BLaER1 (cell line): ENCODE data around the gene ZNF789.
"Not testable (repeated sequence)": the region's sequence is repeated elsewhere in the genome, so short reads cannot be mapped to it uniquely, and the experiment has no call there.

Source experiments
- H3K27ac ChIP-seq: shearing (Covaris generic); formaldehyde crosslinking; 2 replicates; pipeline ENCODE4 v1.8.1; 2022
- H3K27me3 ChIP-seq: shearing (Covaris generic); formaldehyde crosslinking; 2 replicates; pipeline ENCODE4 v1.8.1; 2022
- H3K36me3 ChIP-seq: shearing (Covaris generic); formaldehyde crosslinking; 2 replicates; pipeline ENCODE4 v1.8.1; 2022
- H3K4me1 ChIP-seq: shearing (Covaris generic); formaldehyde crosslinking; 2 replicates; pipeline ENCODE4 v1.8.1; 2022
- H3K4me2 ChIP-seq: shearing (Covaris generic); formaldehyde crosslinking; 2 replicates; pipeline ENCODE4 v1.8.1; 2022
- H3K4me3 ChIP-seq: shearing (Covaris generic); formaldehyde crosslinking; 2 replicates; pipeline ENCODE4 v1.8.1; 2022
- H3K9ac ChIP-seq: shearing (Covaris generic); formaldehyde crosslinking; 2 replicates; pipeline ENCODE4 v1.8.1; 2022
- H3K9me3 ChIP-seq: shearing (Covaris generic); formaldehyde crosslinking; 2 replicates; pipeline ENCODE4 v1.8.1; 2022
- H4K20me1 ChIP-seq: shearing (Covaris generic); formaldehyde crosslinking; 2 replicates; pipeline ENCODE4 v1.8.1; 2022
- Cebpa-rat ChIP-seq: shearing (Covaris generic); IDR thresholded peaks from 2 replicates; pipeline ENCODE4 v1.8.1; 2022

Gene ZNF789

DNA sequence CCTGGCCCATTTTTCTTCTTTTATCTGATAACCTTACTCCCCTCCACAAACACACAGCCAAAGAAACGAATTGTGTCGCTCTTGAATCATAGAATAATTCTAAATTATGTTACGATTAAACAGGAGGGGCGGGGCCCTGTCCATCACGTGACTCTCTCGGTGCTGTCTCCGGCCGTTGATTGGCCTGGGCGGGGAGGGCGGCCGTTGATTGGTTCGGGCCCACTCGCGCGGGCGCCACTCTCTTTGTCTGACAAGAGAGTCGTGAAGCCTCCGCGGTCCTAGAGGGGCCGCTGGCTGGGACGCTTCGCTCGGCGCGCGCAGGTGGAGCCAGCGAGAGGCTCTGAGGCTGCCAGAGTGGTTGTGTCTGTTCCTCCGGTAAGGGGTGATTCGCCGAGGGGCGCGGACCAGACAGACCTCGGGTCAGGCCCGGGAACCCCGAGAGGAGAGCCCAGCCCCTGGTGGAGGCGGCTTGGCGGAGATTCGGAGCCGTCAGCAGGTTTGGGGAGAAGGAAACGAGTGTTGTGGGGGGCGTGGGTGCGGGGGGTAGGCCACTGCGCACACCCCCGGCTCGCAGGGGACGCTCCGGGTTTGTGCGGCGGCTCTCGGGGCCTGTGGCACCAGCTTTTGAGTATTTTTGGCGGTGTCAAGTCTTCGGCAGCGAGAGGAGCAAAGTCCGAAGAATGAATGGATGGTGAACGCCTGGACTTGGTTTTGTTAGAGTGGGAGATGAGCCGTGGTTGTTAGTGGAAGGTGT lies at the start of gene ZNF789:
ZNF789 (plus strand) TSS at position 330 of the 754 bp plus-strand sequence. CDS start 3,567 bp downstream, outside the sequence.
- H3K4me1 ChIP-seq: peaks cover 28% of the 10 kb centered on the region
- peak within 1 kb of the TSS; percentile 91 for H3K4me2 ChIP-seq
- no peak for TF ChIP-seq Cebpa-rat
- no peaks in the 10 kb centered on the region for H3K9me3 ChIP-seq
- H3K27ac ChIP-seq: peak within 1 kb of the TSS; percentile 86
- no peaks in the 10 kb centered on the region for H3K27me3 ChIP-seq
- peaks cover 26% of the 10 kb centered on the region for H3K36me3 ChIP-seq
- peak within 1 kb of the TSS; percentile 84 for H3K9ac ChIP-seq
- H3K4me3 ChIP-seq: peak within 1 kb of the TSS; percentile 85
- H4K20me1 ChIP-seq: peaks cover 21% of the 10 kb centered on the region

- peaks cover 86% of the 10 kb centered on the region for H3K36me3 ChIP-seq
- no peak for TF ChIP-seq Cebpa-rat
- no peak overlapping the region for H3K4me2 ChIP-seq
- H3K4me1 ChIP-seq: peaks cover 3% of the 10 kb centered on the region
- peaks cover 61% of the 10 kb centered on the region for H4K20me1 ChIP-seq
- no peak overlapping the region for H3K9ac ChIP-seq
- H3K27me3 ChIP-seq: no peaks in the 10 kb centered on the region
- H3K4me3 ChIP-seq: no peak overlapping the region
- no peak overlapping the region for H3K27ac ChIP-seq
- no peaks in the 10 kb centered on the region for H3K9me3 ChIP-seq
Observed at GRCh38 chr7:99424932-99425730, 47.6 kb upstream of the ZNF789 start.

GRCh38 chr7:99428972-99429566 lies 43.6 kb upstream of the ZNF789 start:
- Histone ChIP-seq H3K9ac (no peak overlapping the region), H3K27me3 (no peaks in the 10 kb centered on the region), H3K9me3 (no peaks in the 10 kb centered on the region), H3K4me3 (no peak overlapping the region), H3K27ac (no peak overlapping the region), H3K36me3 (peaks cover 87% of the 10 kb centered on the region), H4K20me1 (peaks cover 45% of the 10 kb centered on the region), H3K4me1 (no peaks in the 10 kb centered on the region), H3K4me2 (no peak overlapping the region)
- TF ChIP-seq Cebpa-rat: no peak

DNA sequence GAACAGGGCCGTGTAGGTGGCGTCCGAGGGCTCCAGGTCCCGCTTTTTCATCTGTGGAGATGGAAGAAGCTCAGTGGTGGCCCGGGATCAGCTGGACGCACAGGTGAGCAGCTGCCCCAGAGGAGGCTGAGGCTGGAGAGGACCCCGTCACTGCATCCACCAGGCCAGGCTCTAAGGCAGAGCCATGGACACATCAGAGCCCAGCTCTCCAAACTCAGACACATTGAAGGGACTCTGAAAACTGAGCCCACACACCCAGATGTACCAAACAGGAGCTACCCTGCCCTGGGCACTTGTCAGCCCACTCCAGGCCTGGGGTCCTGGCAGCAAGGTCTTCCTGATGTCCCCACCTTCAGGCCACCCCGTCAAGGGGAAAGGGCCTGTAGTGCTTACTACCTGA lies 42.9 kb upstream of the ZNF789 start:
- H3K36me3 ChIP-seq: peaks cover 87% of the 10 kb centered on the region
- peaks cover 42% of the 10 kb centered on the region for H4K20me1 ChIP-seq
- H3K4me2 ChIP-seq: no peak overlapping the region
- H3K27ac ChIP-seq: no peak overlapping the region
- H3K4me3 ChIP-seq: no peak overlapping the region
- no peak for TF ChIP-seq Cebpa-rat
- H3K4me1 ChIP-seq: no peaks in the 10 kb centered on the region
- no peaks in the 10 kb centered on the region for H3K27me3 ChIP-seq
- H3K9ac ChIP-seq: no peak overlapping the region
- H3K9me3 ChIP-seq: no peaks in the 10 kb centered on the region

- peaks cover 86% of the 10 kb centered on the region for H3K36me3 ChIP-seq
- H3K27ac ChIP-seq, H3K9ac ChIP-seq, H3K4me1 ChIP-seq, H3K27me3 ChIP-seq, H3K4me2 ChIP-seq, H3K9me3 ChIP-seq, H3K4me3 ChIP-seq: not testable (repeated sequence)
- peaks cover 55% of the 10 kb centered on the region for H4K20me1 ChIP-seq
Observed at GRCh38 chr7:99431756-99432540, 40.7 kb upstream of the ZNF789 start.

DNA sequence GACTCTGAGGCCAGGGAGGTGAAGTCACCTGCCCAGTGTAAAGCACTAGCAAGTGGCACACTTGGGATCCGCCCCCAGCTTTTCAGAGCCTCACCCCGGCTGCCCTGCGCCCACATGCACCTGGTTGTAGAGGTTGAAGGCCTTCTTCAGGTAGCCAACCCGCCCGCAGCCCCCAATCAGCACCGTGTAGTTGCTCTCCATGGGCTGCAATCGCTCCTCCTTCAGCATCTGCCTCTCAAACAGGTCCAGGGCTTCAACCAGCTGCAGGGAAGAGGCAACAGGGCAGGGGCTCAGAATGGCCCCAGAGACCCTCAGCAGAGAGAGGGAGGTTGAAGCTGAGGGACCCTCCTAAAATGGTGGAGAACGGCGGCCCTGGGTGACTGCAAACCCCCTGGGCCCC lies 39.5 kb upstream of the ZNF789 start:
- Histone ChIP-seq H3K36me3 (peaks cover 82% of the 10 kb centered on the region), H3K27ac (no peak overlapping the region), H4K20me1 (peaks cover 62% of the 10 kb centered on the region), H3K9ac (no peak overlapping the region), H3K4me1 (peaks cover 17% of the 10 kb centered on the region), H3K4me2 (no peak overlapping the region), H3K4me3 (no peak overlapping the region), H3K27me3 (no peaks in the 10 kb centered on the region), H3K9me3 (no peaks in the 10 kb centered on the region)
- no peak for TF ChIP-seq Cebpa-rat

DNA sequence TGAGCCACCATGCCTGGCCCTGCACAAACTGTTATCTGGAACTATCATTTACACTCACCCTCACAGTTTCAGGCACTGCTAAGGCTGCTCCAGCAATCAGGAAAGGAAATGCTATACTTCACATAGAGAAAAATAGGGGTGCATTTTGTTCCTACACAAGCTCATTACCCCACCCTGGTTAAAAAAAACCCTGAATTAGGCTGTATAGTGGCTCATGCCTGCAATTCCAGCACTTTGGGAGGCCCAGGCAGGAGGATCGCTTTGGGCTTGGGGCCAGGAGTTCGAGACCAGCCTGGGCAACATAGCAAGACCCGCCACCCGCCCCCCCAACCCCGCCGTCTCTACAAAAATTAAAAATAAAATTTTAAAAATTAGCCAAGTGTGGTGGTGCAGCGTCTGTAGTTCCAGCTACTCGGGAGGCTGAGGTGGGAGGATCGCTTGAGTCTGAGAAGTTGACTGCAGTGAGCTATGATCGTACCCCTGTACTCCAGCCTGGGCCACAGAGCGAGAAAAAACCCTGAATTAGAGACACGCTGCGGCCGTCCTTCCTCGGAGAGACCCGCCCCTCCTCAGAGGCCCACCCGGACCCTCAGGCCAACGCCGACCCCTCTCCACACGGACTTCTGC lies 34.6 kb upstream of the ZNF789 start:
- Histone ChIP-seq H3K4me2 (peak overlapping the region; percentile 94), H3K36me3 (peaks cover 62% of the 10 kb centered on the region), H4K20me1 (peaks cover 67% of the 10 kb centered on the region), H3K27ac (peak overlapping the region; percentile 90), H3K9ac (peak overlapping the region; percentile 94), H3K9me3 (no peaks in the 10 kb centered on the region), H3K4me3 (peak overlapping the region; percentile 97), H3K27me3 (no peaks in the 10 kb centered on the region), H3K4me1 (peaks cover 29% of the 10 kb centered on the region)
- TF ChIP-seq Cebpa-rat: no peak

- Histone ChIP-seq H3K4me2 (peak within 1 kb of the TSS; percentile 94), H3K9ac (peak within 1 kb of the TSS; percentile 94), H3K36me3 (peaks cover 62% of the 10 kb centered on the region), H3K27me3 (no peaks in the 10 kb centered on the region), H4K20me1 (peaks cover 61% of the 10 kb centered on the region), H3K27ac (peak within 1 kb of the TSS; percentile 90), H3K4me3 (peak within 1 kb of the TSS; percentile 97), H3K9me3 (no peaks in the 10 kb centered on the region), H3K4me1 (peaks cover 29% of the 10 kb centered on the region)
- TF ChIP-seq Cebpa-rat: no peak
Observed at GRCh38 chr7:99438573-99439480, 33.9 kb upstream of the ZNF789 start, which contains the start of the genes CPSF4 and PTCD1. TSS of gene CPSF4 (plus strand) at chr7:99438943. CDS start at chr7:99439083, 140 bp downstream. TSS of gene PTCD1 (minus strand) at chr7:99438798. CDS start at chr7:99435242, 3,556 bp downstream.
